GM18498 (cell line): ENCODE measurements around the gene ZNF273.
"Not testable (repeated sequence)": the region's sequence is repeated elsewhere in the genome, so short reads cannot be mapped to it uniquely, and the experiment has no call there.

Experiments
- ATAC-seq: cut with Tn5 transposase; IDR thresholded peaks from one replicate; pipeline ENCODE4 v1.9.1; 2021; ENCODE audit warnings: mild to moderate bottlenecking, moderate library complexity; ENCODE audit not compliant: unreplicated experiment

ZNF273 gene

DNA sequence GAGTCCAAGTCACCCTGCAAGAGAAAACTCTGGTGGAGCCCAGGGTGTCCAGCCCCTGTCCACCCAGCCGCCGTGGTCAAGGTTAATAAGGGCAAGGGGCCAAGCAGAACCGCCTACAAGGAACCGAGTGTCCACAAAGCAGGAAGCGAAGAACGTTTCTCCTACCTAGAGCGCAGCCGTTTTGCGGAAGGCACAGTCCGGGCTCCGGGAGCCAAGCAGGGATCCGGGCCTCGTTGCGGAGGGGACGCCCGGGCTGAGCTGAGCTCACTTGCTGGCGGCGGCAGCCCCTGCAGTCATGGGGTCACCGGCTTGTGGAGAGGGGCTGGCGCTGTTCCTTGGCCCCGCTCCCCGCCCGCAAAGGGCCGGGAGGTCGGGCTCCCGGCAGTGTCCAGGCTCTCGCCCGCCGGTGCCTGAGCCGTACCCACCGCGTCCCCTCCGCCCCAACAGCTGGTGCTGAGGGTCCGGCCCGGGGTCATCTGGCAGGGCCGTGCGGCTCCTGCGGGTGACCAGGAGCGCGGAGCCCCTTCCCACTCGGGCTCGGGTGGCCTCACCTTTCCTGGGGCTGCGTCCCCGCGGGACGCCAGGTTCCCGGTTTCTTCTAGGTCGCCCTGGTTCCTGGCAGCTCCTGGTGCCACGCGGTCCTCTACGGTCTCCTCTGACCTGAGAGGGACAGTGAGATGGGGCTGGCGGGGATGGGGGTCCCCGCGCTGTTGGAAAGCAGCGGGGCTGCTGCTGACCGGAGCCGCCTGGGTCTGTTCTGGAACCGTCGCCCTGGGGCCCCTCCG, 14.0 kb upstream of the ZNF273 start:
- no peak for ATAC-seq

DNA sequence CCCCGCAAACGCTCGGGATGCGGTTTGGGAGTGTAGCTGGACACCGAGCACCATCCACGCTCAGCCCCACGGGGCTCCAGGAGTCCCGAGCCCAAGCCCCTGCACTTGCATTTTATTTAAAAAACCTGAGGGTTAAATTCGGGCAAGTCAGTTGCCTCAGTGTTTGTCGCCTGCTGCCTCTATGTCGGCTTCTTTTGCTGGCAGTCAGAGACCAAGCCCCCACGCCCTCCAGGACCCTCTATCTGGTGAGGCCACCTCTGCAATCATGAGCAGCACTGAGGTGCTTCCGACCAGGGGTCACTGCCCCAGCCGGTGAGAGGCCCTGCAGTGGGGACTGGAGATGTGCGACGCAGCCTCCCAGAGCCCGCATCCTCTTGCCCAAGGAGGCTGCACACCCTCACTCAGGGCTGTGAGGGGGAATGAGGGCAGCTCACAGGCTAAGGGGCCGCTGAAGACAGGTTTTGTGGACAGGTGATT, 13.3 kb upstream of the ZNF273 start:
- ATAC-seq = no peak

DNA sequence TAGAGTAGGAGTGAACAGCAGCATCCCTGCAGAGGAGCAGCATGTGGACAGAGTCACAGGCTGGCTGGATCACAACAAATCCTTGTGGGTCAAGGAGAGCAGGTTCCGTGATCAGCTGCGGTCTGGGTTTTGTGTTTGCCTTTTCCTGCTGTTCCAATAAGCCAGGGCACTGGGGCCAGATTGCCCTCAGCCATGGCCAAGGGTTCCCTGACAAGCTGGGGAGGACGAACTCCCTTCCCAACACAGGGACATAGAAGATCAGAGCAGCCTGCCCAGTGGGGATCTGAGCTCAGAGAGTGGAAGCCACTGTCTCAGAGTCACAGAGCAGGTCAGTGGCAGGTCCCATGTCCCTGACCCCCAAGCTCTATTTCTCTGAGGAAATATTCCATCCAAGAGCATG, 12.8 kb upstream of the ZNF273 start:
- not testable (repeated sequence) for ATAC-seq

DNA sequence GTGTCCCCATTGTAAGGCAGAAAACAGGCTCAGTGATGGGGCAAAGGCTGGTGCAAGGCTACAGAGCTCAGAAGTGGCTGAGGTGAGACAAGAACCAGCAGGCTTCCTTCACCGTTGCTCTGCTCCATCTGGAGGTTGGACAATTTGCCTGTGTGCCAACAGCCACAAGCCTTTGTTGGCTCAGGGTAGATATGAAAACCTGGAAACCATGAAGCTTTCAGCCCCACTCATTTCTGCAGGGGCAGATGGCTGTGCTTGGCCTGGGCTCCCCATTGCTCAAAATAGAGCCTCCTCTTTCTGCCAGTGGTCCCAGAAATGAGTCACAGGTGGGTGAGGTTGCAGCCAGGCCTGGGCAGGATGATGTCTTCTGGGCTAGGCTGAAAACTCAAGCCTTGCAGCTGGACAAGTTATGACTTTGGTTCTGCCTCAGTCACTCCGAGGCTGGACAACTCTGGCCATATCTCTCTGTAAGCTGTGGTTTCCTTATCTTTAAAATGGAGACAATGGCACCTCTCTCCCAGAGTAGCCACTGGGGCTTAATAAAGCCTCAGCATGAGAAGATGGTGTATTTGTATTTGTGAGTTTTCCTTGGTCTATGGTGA, 12.2 kb upstream of the ZNF273 start:
- ATAC-seq = no peak

DNA sequence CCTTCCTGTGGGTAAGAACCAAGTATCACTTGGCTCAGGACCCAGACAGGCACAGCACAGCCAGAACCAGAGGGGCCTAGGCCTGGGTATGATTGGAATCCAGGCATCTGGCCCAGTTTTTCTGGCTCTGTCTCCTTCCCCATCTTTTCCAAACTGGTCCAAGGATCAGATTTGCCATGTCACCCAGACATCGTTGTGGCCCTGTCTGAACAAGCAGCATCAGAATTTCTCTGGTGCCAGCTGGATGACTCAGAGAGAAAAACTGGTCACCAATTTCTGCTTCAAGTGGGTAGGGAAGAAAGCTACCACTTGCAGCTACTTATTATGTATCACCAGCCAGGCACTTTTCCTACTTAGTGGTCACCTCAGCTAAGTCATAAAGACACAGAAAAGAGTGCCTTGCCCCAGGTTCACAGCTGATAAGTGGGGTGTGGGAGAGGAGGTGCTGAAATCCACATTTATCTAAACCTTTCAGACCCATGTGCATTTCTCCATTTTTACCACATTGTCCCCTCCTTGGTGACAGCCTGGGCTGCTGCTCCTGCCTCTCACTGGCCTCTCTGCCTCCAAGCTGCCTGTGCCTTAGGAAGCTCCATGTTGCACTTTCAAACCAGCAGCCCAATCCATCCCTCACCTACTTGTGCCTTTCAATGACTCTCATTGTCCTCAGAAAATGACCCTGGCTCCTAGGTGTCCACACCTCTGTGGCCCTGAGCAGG, 11.6 kb upstream of the ZNF273 start:
- not testable (repeated sequence) for ATAC-seq

DNA sequence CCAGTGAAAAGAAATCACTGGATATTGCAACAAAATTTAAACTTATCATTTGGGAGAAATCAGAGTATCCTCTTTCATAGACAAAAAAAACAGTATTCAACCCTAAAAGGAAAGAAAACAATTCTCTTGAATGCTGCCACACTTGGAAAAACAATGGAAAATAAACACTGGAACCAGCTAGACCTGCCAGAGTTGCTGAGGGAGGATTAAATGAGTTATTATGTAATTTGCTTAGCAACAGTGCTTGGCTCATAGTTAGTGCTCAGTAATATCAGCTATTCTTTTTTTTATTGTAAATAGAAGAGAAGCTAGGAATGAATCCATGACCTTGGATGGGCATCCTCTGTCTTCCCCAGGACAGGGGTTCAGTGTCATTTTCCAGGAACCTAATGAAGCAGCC, 11.0 kb upstream of the ZNF273 start:
- no peak for ATAC-seq

DNA sequence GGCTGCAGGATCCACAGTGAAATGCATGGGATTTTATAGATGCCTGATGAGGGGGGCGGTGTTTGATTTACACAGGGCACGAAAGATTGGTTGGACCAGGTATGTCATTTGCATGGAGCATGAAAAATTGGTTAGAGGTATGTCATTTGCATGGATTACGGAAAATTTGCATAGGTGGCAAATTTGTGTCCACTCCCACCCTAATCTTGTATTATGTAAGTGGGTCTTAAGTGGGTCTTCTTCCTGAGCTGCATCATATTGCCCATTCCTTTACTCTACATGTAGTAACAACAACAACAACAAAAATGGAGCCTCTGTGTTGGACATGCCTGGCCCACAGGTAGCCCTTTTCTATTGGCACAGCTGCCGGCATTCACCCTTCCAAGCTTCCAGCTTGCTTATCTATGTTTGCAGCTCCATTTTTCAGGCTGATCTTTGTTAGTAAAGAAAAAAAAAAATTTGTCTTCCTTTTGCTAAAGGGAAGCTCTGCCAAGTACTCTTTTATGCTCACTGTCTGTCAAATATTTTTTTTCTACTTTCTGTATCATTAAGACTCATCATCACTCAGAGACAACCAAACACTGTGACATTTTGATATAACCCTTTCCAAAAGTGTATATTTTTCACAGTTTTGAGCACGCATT, 10.3 kb upstream of the ZNF273 start:
- ATAC-seq = no peak

DNA sequence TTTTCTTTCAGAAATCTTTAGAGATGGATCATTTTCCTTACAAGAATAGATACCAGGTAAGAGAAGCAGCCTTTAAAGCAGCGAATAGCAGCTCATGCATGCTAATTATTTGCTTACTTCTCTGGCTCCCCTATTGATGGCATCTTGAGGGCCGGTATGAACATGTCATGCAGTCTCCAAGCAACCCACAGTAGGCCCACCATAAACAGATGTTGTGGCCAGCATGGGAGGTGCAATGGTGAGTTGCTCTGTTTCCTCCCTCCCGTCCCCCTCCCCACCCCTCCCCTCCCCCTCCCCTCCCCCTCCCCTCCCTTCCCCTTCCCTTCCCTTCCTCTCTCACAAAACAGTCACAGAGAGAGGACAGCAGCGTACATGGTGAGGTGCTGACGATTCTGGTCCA, 9.7 kb upstream of the ZNF273 start:
- ATAC-seq = no peak

DNA sequence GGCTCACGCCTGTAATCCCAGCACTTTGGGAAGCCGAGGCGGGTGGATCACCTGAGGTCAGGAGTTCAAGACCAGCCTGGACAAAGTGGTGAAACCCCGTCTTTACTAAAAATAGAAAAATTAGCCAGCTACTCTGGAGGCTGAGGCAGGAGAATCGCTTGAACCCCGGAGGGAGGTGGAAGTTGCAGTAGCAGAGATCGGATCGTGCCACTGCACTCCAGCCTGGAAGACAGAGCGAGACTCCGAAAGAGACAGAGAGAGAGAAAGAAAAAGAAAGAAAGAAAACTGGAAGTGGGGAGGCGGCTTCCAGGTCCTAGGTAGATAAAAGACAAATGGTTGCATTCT, 640 bp upstream of the ZNF273 start:
- not testable (repeated sequence) for ATAC-seq

DNA sequence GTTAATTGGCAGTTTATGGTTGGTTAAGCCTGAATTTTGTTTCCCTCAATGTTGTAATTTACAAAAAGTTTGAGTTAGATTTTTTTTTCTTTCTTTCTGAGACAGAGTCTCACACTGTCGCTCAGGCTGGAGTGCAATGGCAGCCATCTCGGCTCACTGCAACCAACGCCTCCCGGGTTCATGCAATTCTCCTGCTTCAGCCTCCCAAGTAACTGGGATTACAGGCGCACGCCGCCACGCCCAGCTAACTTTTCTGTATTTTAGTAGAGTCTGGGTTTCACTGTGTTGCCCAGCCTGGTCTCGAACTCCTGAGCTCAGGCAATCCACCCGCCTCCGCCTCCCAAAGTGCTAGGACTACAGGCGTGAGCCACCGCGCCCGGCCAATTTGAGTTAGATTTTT, 935 bp downstream of the ZNF273 start:
- no peak for ATAC-seq

DNA sequence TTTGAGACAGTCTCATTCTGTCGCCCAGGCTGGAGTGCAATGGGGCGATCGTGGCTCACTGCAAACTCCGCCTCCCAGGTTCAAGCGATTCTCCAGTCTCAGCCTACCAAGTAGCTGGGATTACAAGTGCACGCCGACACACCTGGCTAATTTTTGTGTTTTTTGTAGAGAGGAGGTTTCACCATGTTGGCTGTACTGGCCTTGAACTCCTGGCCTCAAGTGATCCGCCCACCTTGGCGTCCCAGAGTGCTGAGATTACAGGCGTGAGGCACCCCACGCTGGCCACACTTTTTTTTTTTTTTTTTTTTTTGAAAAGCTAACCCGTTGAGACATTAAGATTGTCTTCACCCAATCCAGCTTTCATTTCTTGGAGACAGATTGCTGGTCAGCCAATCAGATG, 2.1 kb downstream of the ZNF273 start:
- ATAC-seq = no peak

DNA sequence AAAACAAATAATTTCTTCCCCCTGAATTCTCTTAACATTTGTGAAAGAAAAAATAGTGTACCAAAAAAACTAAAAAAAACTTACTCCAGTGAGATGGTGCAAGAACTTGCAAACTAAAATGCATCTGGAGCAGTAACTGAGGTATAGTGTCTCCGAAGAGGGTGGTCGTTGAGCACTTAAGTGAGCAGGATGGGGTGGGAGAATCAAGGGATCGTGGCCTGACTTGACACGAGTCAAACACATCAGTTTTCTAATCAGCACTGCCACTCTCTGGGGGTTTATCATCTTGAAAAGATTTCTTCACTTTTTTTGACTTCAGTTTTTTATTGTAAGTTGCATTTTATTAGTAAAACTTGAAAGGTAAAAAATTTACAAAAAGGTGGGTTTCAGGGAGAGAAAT, 2.5 kb downstream of the ZNF273 start:
- no peak for ATAC-seq

DNA sequence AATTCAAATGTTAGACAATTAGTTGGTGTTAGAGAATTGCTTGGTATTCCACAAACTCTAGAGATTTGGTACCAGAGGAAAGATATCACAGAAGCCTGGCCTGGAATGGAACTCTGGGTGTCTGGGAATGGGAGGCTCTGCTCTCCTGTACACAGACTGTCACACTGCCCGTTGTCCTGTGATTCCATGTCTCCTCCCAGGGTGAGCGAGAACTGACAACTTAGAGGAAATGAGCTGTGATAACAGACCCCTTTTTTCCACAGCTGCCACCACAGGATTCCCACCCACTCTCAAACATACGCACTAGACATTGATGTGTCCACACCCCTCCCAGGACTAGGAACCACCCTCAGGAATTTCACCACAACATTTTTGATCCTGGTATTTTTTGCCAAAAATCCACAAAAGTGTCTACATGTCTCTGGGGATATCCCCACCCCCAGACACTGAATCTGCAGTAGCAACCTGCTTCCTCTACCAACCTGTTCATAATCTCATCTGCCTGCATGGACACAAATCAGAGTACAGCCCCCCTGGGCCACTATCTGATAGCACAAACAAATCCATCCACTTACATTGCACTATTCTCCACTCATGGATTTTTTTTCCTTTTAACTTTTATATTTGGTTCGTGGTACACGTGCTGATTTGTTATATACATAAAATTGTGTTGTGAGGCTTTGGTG, 4.7 kb downstream of the ZNF273 start:
- ATAC-seq = no peak

DNA sequence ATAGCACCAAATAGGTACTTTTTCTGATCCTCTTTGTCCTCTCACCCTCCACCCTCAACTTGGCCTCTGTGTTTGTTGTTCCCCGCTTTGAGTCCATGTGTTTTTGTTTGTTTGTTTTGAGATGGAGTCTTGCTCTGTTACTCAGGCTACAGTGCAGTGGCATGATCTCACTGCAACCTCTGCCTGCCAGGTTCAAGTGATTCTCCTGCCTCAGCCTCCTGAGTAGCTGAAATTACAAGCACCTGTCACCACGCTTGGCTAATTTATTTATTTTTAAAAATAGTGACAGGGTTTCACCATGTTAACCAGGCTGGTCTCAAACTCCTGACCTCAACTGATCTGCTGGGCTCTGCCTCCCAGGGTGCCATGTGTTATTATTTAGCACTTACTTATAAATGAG, 5.3 kb downstream of the ZNF273 start:
- ATAC-seq = no peak

DNA sequence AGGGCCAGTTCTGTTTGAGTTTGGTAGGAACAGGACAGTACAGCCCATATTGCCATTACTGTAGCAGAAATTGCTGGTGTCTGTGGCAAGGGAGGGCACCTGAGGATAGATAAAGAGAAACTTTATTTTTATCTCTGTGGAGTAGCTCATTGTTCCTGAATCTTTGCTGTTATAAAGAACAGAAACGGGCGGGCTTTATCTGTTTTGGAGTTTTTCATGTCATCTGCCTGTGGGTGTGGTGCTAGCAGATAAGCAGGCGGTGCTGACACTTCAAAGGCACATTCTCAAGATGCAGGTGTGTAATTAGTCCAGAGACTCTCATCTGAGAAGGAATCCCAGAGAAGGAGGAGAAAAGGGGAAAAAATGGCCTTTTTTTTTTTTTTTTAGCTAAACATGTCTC, 11.5 kb downstream of the ZNF273 start:
- ATAC-seq = no peak

DNA sequence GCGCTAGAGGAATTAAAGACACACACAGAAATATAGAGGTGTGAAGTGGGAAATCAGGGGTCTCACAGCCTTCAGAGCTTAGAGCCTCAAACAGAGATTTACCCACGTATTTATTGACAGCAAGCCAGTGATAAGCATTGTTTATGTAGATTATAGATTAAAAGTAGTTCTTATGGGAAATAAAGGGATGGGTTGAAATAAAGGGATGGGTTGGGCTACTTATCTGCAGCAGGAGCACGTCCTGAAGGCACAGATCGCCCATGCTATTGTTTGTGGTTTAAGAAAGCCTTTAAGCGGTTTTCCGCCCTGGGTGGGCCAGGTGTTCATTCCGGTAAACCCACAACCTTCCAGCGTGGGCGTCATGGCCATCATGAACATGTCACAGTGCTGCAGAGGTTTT, 12.2 kb downstream of the ZNF273 start:
- not testable (repeated sequence) for ATAC-seq

DNA sequence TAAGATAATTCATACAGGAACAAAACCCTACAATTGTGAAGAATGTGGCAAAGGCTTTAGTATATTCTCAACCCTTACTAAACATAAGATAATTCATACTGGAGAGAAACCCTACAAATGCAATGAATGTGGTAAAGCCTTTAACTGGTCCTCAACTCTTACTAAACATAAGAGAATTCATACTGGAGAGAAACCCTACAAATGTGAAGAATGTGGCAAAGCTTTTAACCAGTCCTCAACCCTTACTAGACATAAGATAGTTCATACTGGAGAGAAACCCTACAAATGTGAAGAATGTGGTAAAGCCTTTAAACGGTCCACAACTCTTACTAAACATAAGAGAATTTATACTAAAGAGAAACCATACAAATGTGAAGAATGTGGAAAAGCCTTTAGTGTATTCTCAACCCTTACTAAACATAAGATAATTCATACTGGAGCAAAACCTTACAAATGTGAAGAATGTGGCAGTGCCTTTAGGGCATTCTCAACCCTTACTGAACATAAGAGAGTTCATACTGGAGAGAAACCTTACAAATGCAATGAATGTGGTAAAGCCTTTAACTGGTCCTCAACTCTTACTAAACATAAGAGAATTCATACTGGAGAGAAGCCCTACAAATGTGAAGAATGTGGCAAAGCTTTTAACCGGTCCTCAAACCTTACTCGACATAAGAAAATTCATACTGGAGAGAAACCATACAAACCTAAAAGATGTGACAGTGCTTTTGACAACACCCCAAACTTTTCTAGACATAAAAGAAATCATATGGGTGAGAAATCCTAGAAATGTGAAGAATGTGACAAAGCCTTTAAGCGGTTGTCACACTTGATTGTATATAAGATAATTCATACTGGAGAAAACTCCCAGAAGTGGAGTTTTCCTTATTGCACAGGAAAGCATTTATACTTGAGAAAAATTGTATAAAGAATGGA, 25.4 kb downstream of the ZNF273 start:
- not testable (repeated sequence) for ATAC-seq

DNA sequence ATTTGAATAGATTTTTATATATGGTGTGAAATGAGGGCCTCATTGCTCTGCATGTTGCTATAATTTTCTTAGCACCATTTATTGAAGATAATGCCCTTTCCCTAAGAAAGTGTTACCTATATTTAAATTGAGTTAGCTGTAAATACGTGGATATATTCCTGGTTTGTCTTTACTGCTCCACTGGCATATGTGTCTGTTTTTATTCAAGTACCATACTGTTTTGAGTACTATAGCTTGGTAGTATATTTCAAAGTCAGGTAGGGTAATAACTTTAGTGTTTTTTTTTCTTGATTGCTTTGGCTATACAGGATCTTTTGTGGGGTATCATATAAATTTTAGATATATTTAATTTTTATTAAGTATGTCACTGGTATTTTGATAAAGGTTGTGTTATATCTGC, 31.4 kb downstream of the ZNF273 start:
- no peak for ATAC-seq

DNA sequence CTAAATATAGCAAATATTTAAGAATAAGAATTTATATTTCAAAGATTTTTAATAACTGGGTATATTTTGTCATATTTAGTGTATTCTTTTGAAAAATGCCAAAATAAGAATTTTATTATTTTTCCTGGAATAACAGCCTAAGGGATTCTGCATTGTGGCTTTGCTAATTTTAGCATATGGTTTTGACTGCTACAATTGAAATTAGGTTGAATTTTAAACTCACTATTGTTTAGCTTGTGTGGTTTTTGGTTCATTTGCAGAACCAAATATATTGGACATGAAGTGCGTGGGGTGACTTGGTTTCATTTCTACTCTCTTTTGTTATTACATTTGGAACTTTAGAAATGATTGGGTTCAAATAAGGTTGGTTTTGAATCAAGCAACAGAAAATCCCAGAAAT, 35.5 kb downstream of the ZNF273 start:
- ATAC-seq = no peak

DNA sequence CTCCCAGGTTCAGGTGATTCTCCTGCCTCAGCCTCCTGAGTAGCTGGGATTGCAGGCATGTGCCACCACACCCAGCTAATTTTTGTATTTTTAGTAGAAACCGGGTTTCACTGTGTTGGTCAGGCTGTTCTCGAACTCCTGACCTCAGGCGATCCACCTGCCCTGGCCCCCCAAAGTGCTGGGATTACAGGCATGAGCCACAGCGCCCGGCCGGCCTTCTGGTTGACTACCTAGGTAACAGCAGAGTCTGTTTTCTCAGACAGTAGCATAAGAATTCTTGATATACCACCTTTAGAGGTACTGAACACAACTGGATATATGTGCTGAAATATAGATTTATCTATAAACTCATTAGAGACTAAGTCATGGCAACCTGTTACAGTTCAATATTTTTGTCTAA, 36.9 kb downstream of the ZNF273 start:
- ATAC-seq = not testable (repeated sequence)
